OCI-LY1 (cell line): ENCODE measurements around the gene TRPC4.
"Not testable (repeated sequence)": the region's sequence is repeated elsewhere in the genome, so short reads cannot be mapped to it uniquely, and the experiment has no call there.

ENCODE experiments used
- CTCF ChIP-seq: fragments of 200-600 bp; sonication (generic), shearing (Covaris generic); IDR thresholded peaks from 2 replicates; pipeline ENCODE4 v1.5.1; 2017; ENCODE audit warnings: mild to moderate bottlenecking, antibody characterized with exemption, low read length, moderate library complexity, mixed read lengths
- EZH2 ChIP-seq: fragments of 200-600 bp; sonication (generic), shearing (Covaris generic); IDR thresholded peaks from 2 replicates; pipeline ENCODE4 v1.8.0; 2017; ENCODE audit warnings: borderline replicate concordance, mixed run types, mild to moderate bottlenecking, antibody characterized with exemption, low read length, moderate library complexity, mixed read lengths

GRCh38 chr13:37796795-37797194 lies 72.8 kb downstream of the TRPC4 start:
- not testable (repeated sequence) for TF ChIP-seq CTCF, EZH2
